Endometrial microvascular endothelial cells (primary cell): Measurements from ENCODE around the gene MPHOSPH9. TPM values are rescaled to one million over a fixed set of nuclear protein-coding genes. Genes with fewer than 3 reads are reported as not detected.

Source experiments
- in situ Hi-C: cut with HindIII; loops from 2 replicates; pipeline ENCODE4 v1.10.0; 2017; ENCODE audit warnings: low sequenced_read_pairs, low pct_unique_long_range_greater_than_20kb; ENCODE audit errors: inconsistent ontology term
- total RNA-seq: library from RNA; depleted of rRNA; stranded (reverse); fragments of >200 nt; gene quantifications from one replicate; pipeline ENCODE4 v1.2.3, GENCODE V29; 2015; ENCODE audit errors: inconsistent ontology term

MPHOSPH9 gene
- total RNA-seq, 1 donor from 2014 or later, result 49.4 TPM

DNA sequence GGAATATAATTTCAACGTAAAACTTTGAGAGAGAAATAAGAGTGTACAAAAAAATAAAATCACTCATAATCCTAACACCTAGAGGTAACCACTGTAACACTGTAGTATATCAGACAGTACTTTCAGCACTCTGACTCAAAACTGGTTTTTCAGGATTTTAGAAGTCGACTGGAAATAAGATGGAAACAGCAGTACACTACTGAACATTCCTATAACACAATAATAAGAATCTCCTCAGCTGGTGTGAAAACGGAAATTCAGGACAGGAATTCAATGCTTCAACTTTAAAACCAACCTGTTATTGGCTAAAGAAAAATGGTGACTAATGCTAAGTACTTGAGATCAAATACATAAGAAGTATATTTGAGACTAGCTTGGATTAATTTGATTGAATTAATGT is 69.7 kb downstream of the MPHOSPH9 start:
- in situ Hi-C loops, result no loop called here

DNA sequence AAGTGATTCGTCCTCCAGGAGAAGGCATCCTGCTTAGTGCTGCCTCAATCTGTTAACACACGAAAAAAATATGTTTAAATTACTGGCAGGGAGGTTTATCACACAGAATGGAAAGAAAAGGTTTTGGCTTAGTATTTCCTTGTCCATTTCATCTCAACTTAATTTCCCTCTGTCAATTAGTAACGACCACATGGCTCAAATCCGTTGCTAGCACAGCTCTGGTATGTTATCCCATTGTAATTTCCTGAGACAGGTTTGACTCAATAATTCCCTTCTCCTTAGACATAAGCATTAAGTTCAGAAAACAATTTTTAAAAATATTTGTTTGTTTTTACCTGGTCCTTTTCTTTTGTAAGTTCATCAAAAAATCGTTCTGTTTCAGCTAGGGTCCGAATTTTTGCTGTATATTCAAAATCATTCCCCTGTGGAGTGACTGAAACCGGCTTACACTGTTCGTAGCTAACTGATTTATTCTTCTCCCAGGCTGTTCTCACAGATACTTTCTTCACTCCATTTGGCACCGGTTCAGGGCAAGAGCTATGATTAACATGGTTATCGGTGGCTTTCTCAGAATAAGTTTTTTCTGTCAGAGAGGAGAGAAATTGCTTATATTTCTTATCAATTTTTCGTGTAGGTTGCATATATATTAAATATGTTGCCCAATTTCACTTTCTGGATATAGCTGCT is 72.0 kb downstream of the MPHOSPH9 start:
- in situ Hi-C loops, result no loop called here

DNA sequence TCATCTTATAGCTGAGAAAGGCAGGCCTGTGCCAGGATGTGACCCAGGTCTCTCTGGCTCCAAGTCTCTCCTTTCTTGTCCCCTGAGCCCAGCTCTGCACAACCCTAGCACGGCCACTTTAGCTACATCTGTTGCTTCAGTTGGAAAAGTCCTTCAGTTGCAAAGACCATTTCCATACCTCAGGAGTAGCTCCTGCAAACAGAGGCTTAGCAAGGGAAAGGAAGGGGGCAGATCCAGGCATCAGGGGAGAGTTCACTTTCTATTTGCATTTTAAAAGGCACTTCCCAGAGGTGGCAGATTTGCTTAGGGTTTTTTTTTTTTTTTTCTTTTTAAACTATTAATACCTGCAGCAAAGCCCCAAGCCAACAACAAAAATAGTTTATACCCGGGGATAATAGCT is 79.0 kb downstream of the MPHOSPH9 start:
- in situ Hi-C loops, result no loop called here

DNA sequence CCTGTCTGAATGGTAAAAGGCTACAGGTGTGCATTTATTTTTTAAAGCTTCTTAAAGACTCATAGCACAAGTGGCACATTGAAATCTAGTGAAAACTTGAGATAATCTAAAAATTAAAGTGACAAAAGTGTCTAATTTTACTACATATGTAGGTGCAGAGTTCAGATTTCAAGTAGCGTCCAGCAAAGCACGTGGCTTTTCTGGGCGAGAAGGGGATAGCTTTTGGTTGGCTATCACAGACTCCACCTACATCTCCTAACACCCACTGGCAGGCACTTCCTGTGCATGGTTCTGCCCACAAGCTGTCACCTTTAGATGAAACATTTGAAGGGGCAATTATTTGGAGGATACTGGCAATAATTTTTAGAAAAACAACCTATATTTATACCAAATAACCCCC is 80.1 kb downstream of the MPHOSPH9 start:
- in situ Hi-C loops, result no loop called here

DNA sequence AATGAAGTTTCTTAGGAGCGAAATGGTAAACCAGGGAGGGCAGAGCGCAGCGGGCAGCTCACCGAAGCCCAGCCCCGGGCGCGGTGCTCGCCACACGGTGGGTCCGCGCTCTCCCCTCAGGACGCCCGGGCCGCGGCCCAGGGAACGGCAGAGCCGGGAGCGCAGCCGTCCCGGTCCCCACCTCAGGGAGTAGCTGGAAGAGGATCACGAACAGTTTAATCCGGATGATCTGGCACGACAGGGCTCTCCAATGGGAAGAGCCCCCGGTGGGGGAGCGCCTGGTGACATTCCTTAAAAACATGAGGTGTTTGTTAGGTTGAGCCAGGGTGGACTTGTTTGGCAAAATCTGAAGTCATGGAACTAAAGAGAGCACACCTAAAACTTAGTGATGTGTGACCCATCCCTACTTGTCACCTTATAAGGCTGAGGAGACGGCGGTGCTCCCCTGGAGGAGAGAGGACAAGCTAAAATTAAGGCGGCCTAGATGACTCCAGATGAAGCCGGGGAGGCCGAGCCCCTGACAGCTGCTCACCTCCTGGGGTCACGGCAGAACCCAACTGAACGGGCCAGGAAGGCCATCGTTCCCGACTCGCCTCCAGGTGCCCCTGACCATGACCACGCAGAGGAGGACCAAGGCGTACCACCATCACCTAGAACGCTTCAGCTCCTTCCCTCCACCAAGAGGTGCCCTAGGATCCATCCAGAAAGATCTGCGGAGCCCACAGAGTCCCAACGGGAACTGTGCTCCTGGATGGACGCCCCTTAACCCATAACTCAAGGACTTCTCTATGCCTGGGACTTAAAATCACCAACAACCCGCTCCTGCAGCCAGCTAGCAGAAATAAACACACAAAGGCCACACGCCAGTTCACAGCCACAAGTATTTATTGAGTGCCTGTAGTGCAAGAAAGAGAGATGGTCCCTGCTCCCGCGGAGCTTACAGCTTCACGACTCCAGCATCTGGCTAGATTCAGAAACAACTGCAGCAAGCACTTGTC is 81.2 kb downstream of the MPHOSPH9 start:
- in situ Hi-C loops, result no loop called here

DNA sequence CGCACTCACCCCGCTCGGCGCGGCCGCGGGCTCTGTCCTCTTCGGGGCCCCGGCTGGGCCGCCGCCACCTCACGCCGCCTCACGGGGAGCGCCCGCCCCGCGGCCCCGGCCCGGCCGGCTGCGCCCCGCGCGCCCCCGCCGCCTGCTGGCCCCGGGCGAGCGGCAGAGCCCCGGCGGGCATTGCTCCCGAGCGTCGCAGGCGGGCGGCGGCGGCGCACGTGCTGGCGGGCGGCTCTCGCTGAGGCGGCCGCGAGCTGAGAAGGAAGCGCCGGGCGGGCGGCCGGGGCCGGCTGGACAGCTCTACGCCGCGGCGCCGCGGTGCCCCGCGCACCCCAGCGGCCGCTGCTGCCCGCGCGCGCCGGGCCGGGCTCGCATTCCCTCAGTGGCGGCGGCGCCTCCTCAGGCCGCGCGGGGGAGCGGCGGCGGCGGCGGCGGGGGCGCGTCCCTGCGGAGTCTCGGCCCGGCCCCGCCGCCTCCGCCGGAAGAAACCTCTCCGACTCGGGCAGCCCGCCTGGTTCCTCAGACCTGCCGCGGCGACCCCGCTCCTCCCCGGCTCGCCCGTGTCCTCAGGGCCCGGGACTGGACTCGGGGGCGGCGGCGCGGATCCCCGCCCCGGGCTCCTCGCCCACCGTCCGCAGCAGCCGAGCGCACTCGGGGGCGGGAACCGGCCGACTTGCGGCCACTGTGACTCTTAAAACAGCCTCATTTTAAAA is 82.0 kb downstream of the MPHOSPH9 start, which contains the start of gene PITPNM2:
Gene PITPNM2 (minus strand): TSS at position 347 of the 713 bp plus-strand sequence. CDS start 116,500 bp downstream, outside the sequence.
- in situ Hi-C loops, result no loop called here

DNA sequence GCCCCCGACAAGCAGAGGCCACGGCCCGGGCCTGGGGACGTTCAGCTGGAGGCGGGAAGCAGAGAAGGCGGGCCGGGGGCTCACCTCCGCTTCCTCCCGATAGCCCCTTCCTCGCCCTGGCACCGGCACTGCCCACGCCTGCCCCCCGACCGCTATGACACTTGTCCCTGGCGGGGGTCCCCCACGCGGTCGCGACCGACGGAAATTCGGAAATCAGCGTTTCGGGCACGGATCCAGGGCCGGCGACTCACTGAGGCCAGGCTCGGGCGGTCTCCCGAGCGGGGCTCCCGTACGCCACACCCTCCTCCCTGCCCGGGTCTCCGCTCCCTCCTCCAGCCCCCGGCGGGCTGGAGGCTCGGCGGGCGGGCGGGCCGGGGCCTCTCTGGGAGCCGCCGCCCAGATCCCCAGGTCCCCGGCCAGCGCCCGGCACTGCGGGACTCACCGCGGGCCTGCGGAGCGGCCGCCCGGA is 82.6 kb downstream of the MPHOSPH9 start:
- in situ Hi-C loops, result no loop called here

DNA sequence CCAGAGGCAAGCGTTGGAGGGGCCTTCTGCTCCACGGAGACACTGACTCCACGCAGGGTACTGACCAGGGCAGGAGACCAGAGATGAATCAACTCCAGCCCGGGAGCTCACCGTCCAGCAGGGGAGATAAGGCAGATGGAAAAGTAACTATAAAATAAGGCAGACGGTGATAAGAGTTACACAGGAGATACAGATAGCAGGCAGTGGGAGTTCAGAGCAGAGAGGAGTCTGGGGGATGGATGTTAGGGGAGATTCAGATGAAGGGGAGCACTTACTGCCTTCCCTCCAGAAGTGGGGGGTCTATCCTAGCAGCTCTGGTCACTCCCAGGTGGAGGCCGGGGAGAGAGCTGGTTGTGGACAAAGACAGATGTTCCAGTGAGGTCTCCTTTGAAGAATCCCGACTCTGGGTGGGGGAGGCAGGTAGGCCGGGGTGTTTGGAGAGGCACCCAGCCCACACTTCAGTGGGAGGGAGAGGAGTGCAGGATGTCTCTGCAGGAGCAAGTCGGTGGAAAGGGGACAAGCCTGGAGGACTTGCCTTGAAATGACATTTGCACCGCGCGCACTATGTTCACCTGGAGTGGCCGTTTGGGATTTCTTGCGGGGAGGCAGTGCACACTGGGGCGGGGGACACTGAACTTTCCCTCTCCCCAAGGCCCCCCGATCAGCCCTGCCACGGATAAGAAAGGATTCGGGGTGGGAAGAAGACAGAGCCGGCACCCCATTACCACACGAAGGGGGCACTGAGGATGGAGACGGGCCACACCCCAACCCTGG is 83.3 kb downstream of the MPHOSPH9 start:
- in situ Hi-C loops, result no loop called here

DNA sequence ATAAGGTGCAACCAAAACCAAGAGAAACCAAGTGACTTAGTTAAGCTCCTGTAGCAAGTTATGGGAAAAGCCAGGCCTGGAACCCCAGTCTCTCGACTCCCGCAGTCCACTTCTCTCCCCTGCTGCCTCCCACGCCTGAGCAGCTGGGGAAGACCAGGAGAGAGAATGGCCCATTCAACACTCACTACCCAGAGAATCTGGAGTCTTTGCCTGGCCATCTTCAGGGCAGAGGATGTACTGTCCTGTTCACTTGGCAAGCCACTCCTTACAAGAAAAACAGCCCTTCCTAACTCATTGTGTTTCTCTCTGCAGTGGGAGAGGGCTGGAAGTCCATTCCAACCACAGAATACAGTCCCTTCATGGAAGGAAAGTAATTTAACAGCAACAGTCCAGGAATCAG is 83.9 kb downstream of the MPHOSPH9 start:
- in situ Hi-C loops, result no loop called here

DNA sequence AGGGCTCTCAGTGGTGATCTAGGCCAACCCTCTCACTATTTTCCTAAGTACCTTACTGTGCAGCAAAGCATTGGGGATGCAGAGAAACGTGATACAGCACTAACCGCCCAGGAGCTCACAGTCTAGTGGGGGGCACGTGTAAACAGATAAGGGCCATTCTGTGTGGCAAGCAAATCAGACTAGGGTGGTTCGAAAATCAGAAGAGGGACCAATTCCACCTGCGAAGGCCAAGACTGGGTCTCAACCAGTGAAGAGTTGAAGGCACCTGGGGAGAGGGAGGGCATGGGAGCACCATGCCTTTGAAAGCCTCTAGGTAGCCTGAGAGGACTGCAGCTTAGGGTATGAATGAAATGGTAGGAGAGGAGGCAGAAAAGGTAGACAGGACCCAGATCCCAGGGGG is 84.3 kb downstream of the MPHOSPH9 start:
- in situ Hi-C loops, result no loop called here

DNA sequence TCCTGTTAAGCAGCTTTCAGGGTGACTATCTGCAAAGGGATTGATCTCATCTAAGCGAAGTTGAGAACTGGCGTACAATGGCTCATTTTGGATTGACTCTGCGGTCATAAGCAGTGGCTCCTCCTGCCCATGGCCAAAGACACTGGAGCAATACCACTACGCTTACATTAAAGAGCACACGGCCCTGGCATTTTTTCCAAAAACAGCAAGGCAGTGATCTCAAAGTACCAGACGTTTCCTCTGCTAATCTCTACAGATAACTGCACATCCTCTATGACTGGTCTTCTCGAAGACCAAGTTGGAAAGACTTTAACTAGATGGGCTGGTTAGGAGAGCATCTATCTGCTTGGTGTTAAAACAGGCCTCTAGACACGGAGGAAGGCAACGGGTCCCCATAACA is 84.7 kb downstream of the MPHOSPH9 start:
- in situ Hi-C loops, result no loop called here

DNA sequence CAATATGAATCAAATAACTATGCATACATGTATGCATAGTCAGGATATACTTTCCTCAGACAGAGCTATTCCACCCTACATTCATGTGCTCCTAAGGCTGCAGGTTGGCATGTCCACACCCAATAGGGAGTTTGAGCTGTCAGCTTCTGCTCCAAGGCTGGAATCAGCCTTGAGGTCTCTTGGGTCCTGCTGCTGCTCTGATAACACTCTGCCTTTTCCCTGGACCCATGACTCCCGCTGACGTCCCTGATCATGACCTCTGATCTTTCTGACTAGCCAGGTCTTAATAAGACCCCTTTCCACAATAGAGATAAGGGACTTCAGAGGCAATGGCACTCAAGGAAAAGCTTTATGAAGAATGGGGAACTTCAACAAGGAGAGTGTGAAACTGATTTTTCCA is 87.7 kb downstream of the MPHOSPH9 start:
- in situ Hi-C loops, result no loop called here

DNA sequence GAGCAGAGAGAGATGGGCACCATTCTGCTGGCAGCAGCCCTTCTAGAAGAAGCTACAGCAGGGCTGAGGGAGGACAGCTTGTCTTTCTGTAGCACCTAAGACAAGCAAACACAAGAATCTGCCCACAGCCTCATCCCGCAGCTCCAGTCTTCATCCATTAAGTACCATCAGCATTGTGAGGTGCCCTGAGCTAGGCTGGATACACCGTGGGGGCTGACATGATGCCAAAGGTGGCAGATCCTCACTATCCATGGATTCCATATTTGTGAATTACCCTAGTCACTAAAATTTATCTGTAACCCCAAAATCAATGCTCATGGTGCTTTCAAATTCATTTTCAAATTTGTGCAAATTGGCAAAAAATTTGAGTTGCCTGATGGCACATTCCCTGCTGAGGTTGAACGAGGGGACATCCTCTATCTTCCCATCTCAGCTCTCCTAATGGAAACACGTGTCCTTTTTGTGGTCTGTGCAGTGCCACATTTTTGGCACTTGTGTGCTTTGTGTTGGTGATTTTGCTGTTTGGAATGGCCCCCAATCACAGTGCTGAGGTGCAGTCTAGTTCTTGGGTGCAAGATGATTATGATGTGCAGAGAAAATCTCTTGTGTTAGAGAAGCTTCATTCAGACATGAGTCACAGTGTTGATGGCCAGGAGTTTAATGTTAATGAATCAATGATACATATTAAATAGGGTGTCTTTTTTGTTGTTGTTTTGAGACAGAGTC is 89.0 kb downstream of the MPHOSPH9 start:
- in situ Hi-C loops, result no loop called here

DNA sequence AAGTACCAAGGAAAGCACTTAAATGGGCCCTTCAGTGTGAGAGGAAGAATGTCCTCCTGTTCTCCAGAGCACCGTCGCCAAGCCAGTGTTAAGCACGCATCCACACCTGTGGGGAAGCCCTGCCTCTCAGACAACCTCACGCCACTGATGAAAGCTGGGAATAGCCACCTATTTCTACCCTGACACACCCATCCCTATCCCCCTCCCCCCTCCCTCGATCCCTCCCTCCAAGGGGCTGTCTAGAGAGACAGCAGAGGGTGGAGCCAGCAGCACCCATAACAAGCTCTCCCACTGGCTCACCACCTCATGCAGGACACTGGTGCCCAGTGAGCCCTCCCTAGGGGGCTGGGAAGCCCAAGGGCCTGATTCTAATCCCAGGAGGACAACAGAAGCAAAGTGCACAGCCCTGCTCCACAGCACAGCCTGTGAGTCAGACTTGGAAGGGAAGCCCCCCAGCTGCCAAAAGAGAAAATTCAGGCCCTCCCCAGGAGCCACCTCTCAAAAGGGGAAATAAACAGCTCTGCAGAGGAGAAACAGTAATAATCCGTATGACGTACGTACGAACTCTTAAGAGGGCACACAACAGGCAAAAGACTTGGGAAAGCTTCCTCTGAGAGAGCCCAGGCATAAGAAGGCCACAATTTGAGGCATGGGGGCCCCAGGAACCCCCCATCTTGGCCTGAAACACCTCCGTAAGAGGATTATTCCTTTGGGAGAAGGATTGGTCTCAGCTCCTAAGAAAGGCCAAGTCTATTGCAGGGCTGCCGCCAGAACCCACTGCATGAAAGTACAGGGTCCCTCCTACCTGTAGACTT is 89.8 kb downstream of the MPHOSPH9 start:
- in situ Hi-C loops, result no loop called here

DNA sequence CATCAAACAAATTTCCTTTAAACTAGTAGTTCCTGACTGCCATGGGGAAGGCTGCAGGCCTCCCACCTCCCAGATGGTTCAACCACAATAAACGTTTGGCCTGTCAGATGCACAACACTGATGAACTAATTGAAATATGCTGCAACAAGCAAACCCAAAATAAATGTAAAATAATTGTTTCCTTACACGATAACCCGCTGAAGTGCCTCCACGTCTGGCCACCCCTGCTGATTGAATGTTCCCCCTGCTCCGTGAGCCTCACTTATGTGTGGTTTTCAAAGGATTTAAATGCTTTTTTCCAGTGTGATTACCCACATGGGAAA is 90.5 kb downstream of the MPHOSPH9 start:
- in situ Hi-C loops, result no loop called here

DNA sequence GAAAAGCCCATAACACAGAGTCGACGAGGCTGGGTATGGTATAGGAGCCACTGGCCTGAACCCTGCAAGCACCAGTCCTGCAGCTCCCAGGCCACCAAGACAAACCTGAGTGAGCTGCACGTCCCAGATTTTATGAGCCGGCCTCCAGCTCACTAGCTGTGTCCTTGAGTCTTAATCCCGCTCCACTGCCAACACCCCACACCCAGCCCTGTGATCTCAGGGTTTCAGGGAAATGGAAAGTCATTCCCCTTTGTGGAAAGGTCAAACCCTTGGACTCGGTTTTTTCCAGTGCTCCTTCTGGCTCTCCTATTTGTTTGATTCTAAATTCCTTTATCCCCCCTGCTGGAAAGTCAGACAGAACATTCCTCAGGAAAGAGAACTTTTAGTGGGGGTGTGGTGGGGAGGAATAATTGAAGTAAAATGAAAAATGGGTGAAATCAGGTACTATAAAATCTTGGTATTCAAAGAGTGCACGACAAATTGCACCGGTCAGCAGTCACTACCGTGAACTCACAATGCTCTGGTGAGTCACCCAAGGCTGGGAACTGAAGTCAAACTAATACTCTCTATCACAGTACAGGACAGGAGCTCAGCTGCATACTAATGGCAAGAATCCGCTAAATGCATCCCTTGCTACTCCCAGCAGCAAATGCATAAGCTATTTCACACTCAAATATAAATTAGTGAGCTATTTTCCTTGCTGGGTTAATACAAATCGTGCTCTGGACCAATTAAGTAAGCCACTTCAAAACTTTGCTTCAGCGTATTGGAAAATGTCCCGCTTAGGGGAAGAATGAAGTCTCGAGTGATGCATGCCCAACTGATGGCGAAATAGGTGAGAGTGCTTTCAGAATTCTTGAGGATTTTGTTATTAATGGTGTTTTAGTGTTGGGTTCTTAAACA is 91.1 kb downstream of the MPHOSPH9 start:
- in situ Hi-C loops, result no loop called here
